HCT116 (cell line): Measurements from ENCODE around the gene CLASP1. TPM values are rescaled to one million over a fixed set of nuclear protein-coding genes. Genes with fewer than 3 reads are reported as not detected.

Source experiments
- ATAC-seq: fragments of 200-7000 bp; cut with Tn5 transposase; 2 replicates; pipeline ENCODE4 v1.9.1; 2020; ENCODE audit warnings: mild to moderate bottlenecking, moderate library complexity
- BruUV-seq: library from RNA; stranded (reverse); fragments of 400-500 nt; replicated peaks from 2 replicates; lab custom pipeline; 2021; lab: Mats Ljungman, UMichigan
- CTCF ChIA-PET: fragments of 300-600 bp; sonication (Branson Sonifier 250); formaldehyde crosslinking; loops from one replicate; lab custom pipeline; 2021; ENCODE audit warnings: antibody characterized with exemption; lab: Charles Lee
- POLR2A ChIA-PET: fragments of 300-600, 350-600 bp; sonication (Branson Sonifier 250); formaldehyde crosslinking; loops from one replicate; lab custom pipeline; 2021; ENCODE audit warnings: antibody characterized with exemption; lab: Charles Lee
- RAD21 ChIA-PET, 2 experiments: fragments of 300-600 bp; sonication (Branson Sonifier 250); formaldehyde crosslinking; loops; one replicate each; lab custom pipeline; 2023; ENCODE audit warnings: low total read pairs in 2 of 2; ENCODE audit not compliant: uncharacterized antibody in 2 of 2, unreplicated experiment in 2 of 2, low non-redundant PET in 1 of 2; lab: Charles Lee
- DNase-seq: peaks from one replicate; pipeline ENCODE4 v3.0.0-alpha.2; 2010; ENCODE audit warnings: low read depth, low spot score
- H2AFZ ChIP-seq: fragments of 200-600 bp; shearing (Covaris generic), sonication (generic); 2 replicates; pipeline ENCODE4 v1.6.1; 2017; ENCODE audit warnings: low read depth, mixed run types, mixed read lengths, antibody characterized with exemption, low read length; ENCODE audit not compliant: poor library complexity, severe bottlenecking
- H3K27ac ChIP-seq: 2 replicates; pipeline ENCODE4 v1.5.1; 2012; ENCODE audit warnings: low read depth, low read length
- H3K27me3 ChIP-seq: fragments of 200-600 bp; sonication (generic); 2 replicates; pipeline ENCODE4 v1.6.1; 2016; ENCODE audit warnings: mixed run types, low read length, mixed read lengths; ENCODE audit not compliant: insufficient read depth
- H3K36me3 ChIP-seq, 2 experiments: fragments of 200-500 bp in 1 of 2; fragments of 200-600 bp in 1 of 2; sonication (Bioruptor generic) in 1 of 2; sonication (generic) in 1 of 2; 2 replicates each; pipeline versions ENCODE4 v1.5.1 to v1.6.1; 2014 to 2016; ENCODE audit warnings: low read length in 2 of 2, inconsistent platforms in 1 of 2, mixed read lengths in 1 of 2, mixed run types in 1 of 2; ENCODE audit not compliant: insufficient read depth in 2 of 2, control insufficient read depth in 1 of 2
- H3K4me1 ChIP-seq, 2 experiments: fragments of 200-600 bp in 1 of 2; sonication (generic) in 1 of 2; 2 replicates each; pipeline versions ENCODE4 v1.5.1 to v1.6.1; 2012 to 2017; ENCODE audit warnings: low read length in 2 of 2, inconsistent platforms in 1 of 2, mild to moderate bottlenecking in 1 of 2, mixed read lengths in 1 of 2, mixed run types in 1 of 2, moderate library complexity in 1 of 2; ENCODE audit not compliant: insufficient read depth in 2 of 2, control insufficient read depth in 1 of 2
- H3K4me2 ChIP-seq: fragments of 200-600 bp; sonication (generic); 2 replicates; pipeline ENCODE4 v1.6.1; 2017; ENCODE audit warnings: mixed run types, low read length, mixed read lengths
- H3K4me3 ChIP-seq, 2 experiments: fragments of 200-600 bp in 1 of 2; sonication (generic) in 1 of 2; replicated peaks in 1 of 2; 2 replicates each; pipeline ENCODE4 v1.5.1; 2011 to 2016; ENCODE audit warnings: low read length in 2 of 2, control low read depth in 1 of 2, low read depth in 1 of 2, mild to moderate bottlenecking in 1 of 2, mixed read lengths in 1 of 2, mixed run types in 1 of 2
- H3K79me2 ChIP-seq: fragments of 200-600 bp; sonication (generic); 2 replicates; pipeline ENCODE4 v1.6.1; 2017; ENCODE audit warnings: mild to moderate bottlenecking, mixed run types, low read length, moderate library complexity, mixed read lengths; ENCODE audit not compliant: insufficient read depth
- H3K9ac ChIP-seq: fragments of 200-600 bp; sonication (generic); 2 replicates; pipeline ENCODE4 v1.6.1; 2016; ENCODE audit warnings: low read length, mixed read lengths
- H3K9me2 ChIP-seq: fragments of 200-600 bp; sonication (generic), shearing (Covaris generic); 2 replicates; pipeline ENCODE4 v1.6.1; 2017; ENCODE audit warnings: mixed run types, mild to moderate bottlenecking, moderate library complexity; ENCODE audit not compliant: insufficient read depth
- H3K9me3 ChIP-seq, 2 experiments: fragments of 200-500 bp in 1 of 2; fragments of 200-600 bp in 1 of 2; sonication (Bioruptor generic) in 1 of 2; sonication (generic) in 1 of 2; 2 replicates each; pipeline ENCODE4 v1.6.1; 2014 to 2017; ENCODE audit warnings: low read length in 2 of 2, mixed read lengths in 2 of 2, inconsistent platforms in 1 of 2, low read depth in 1 of 2, mild to moderate bottlenecking in 1 of 2, mixed run types in 1 of 2, moderate library complexity in 1 of 2; ENCODE audit not compliant: control insufficient read depth in 1 of 2, insufficient read depth in 1 of 2
- H4K20me1 ChIP-seq: fragments of 200-600 bp; sonication (generic), shearing (Covaris generic); 2 replicates; pipeline ENCODE4 v1.6.1; 2017; ENCODE audit warnings: mixed run types, mild to moderate bottlenecking, moderate library complexity; ENCODE audit not compliant: insufficient read depth
- ATF3 ChIP-seq: IDR thresholded peaks from 2 replicates; pipeline ENCODE4 v1.6.1; 2012
- EGR1 ChIP-seq: IDR thresholded peaks from 2 replicates; pipeline ENCODE4 v1.6.1; 2012; ENCODE audit warnings: low read depth
- EZH2phosphoT487 ChIP-seq: fragments of 200-600 bp; IDR thresholded peaks from 2 replicates; pipeline ENCODE4 v1.6.1; 2018; ENCODE audit warnings: antibody characterized with exemption, borderline replicate concordance
- JUND ChIP-seq: IDR thresholded peaks from 2 replicates; pipeline ENCODE4 v1.6.1; 2012
- MAX ChIP-seq: IDR thresholded peaks from 2 replicates; pipeline ENCODE4 v1.6.1; 2012
- POLR2AphosphoS5 ChIP-seq: IDR thresholded peaks from 2 replicates; pipeline ENCODE4 v1.6.1; 2011; ENCODE audit warnings: mild to moderate bottlenecking, low read depth, low read length, moderate library complexity
- SIN3A ChIP-seq: IDR thresholded peaks from 2 replicates; pipeline ENCODE4 v1.6.1; 2012; ENCODE audit warnings: low read depth
- SP1 ChIP-seq: IDR thresholded peaks from 2 replicates; pipeline ENCODE4 v1.6.1; 2012; ENCODE audit warnings: low read depth
- intact Hi-C: fragments of 100-400 bp; cut with micrococcal nuclease; formaldehyde crosslinking; loops from 2 replicates; pipeline ENCODE4 v1.10.0; 2022
- total RNA-seq: library from RNA; stranded (reverse); gene quantifications from one replicate; pipeline ENCODE4 v1.2.1, GENCODE V29; 2021; ENCODE audit not compliant: unreplicated experiment

Gene CLASP1
- total RNA-seq, 1 experiment from 2014 or later: 41.9 TPM

GRCh38 chr2:121368836-121369235, 280.4 kb downstream of the CLASP1 start:
- Histone ChIP-seq H3K27ac (no peak overlapping the region), H4K20me1 (no peaks in the 10 kb centered on the region), H3K4me3 (no peak overlapping the region), H3K4me2 (no peak overlapping the region), H3K36me3 (no peaks in the 10 kb centered on the region; a peak in 1 of 4 replicates), H3K9me3 (no peaks in the 10 kb centered on the region), H3K4me1 (no peaks in the 10 kb centered on the region), H3K27me3 (no peaks in the 10 kb centered on the region), H3K79me2 (no peaks in the 10 kb centered on the region), H3K9ac (no peak overlapping the region), H3K9me2 (no peaks in the 10 kb centered on the region), H2AFZ (no peak overlapping the region)
- DNase-seq (no peak), ATAC-seq (no peak)
- BruUV-seq: no TSS peak
- intact Hi-C loops: no loop called here
- CTCF ChIA-PET: no interaction called here
- no peak for TF ChIP-seq ATF3
- TF ChIP-seq POLR2AphosphoS5: no peak
- TF ChIP-seq EGR1: no peak
- no peak for TF ChIP-seq EZH2phosphoT487
- no peak for TF ChIP-seq MAX
- TF ChIP-seq JUND: no peak
- TF ChIP-seq SP1: no peak
- RAD21 ChIA-PET: no interaction called here
- POLR2A ChIA-PET: no interaction called here

- H3K4me2 ChIP-seq: no peak overlapping the region
- TF ChIP-seq ATF3 (no peak), SIN3A (no peak)
- TF ChIP-seq, all 23 proteins: peak for 0
- no peaks in the 10 kb centered on the region for H3K79me2 ChIP-seq
- ChIA-PET POLR2A (no interaction called here), CTCF (no interaction called here), RAD21 (no interaction called here)
- H2AFZ ChIP-seq: no peak overlapping the region
- no peaks in the 10 kb centered on the region for H4K20me1 ChIP-seq
- ATAC-seq (no peak), DNase-seq (no peak)
- no peak overlapping the region for H3K27ac ChIP-seq
- no peak overlapping the region for H3K9ac ChIP-seq
- no peaks in the 10 kb centered on the region for H3K9me3 ChIP-seq
- no peaks in the 10 kb centered on the region for H3K27me3 ChIP-seq
- H3K4me3 ChIP-seq: no peak overlapping the region
- H3K4me1 ChIP-seq: no peaks in the 10 kb centered on the region
- intact Hi-C loops: no loop called here
- H3K36me3 ChIP-seq: no peaks in the 10 kb centered on the region; a peak in 1 of 4 replicates
- no TSS peak for BruUV-seq
- no peaks in the 10 kb centered on the region for H3K9me2 ChIP-seq
Measured at GRCh38 chr2:121368155-121368554, 281.1 kb downstream of the CLASP1 start.
